IMR-90 (cell line): Measurements from ENCODE around the gene ADAMTS14. TPM values are rescaled to one million over a fixed set of nuclear protein-coding genes. Genes with fewer than 3 reads are reported as not detected.

Source experiments
- ATAC-seq: fragments of 200-7000 bp; cut with Tn5 transposase; 2 replicates; pipeline ENCODE4 v1.9.1; 2020; ENCODE audit warnings: low read depth, mild to moderate bottlenecking, moderate library complexity
- BruUV-seq: library from RNA; stranded (reverse); fragments of 400-500 nt; replicated peaks from 2 replicates; lab custom pipeline; 2021; lab: Mats Ljungman, UMichigan
- CTCF ChIA-PET: fragments of 300-600 bp; formaldehyde crosslinking; extraction: SDS; loops from one replicate; lab custom pipeline; 2021; ENCODE audit warnings: antibody characterized with exemption; lab: Yijun Ruan, JAX
- POLR2A ChIA-PET: fragments of 300-600 bp; sonication (Branson Sonifier 250); formaldehyde crosslinking; loops from one replicate; lab custom pipeline; 2022; ENCODE audit warnings: antibody characterized with exemption; ENCODE audit not compliant: unreplicated experiment; lab: Charles Lee
- DNase-seq: peaks from one replicate; pipeline ENCODE4 v3.0.0; 2013
- H2AFZ ChIP-seq: replicated peaks from 2 replicates; pipeline ENCODE3; 2013; ENCODE audit warnings: low read length, mild to moderate bottlenecking; ENCODE audit not compliant: poor library complexity
- H2AK5ac ChIP-seq: 2 replicates; pipeline ENCODE4 v1.6.1; 2013; ENCODE audit warnings: low read depth, low read length, inconsistent platforms
- H2AK9ac ChIP-seq: replicated peaks from 2 replicates; pipeline ENCODE3; 2013; ENCODE audit warnings: mild to moderate bottlenecking, low read depth, low read length, moderate library complexity; ENCODE audit not compliant: poor library complexity
- H2BK120ac ChIP-seq: 2 replicates; pipeline ENCODE4 v1.6.1; 2013; ENCODE audit warnings: low read depth, low read length, inconsistent platforms
- H2BK15ac ChIP-seq: 3 replicates; pipeline ENCODE4 v1.6.1; 2013; ENCODE audit warnings: low read depth, low read length, inconsistent platforms
- H2BK20ac ChIP-seq: 2 replicates; pipeline ENCODE4 v1.6.1; 2013; ENCODE audit warnings: low read depth, mild to moderate bottlenecking, inconsistent platforms, low read length, moderate library complexity
- H2BK5ac ChIP-seq: 2 replicates; pipeline ENCODE4 v1.6.1; 2013; ENCODE audit warnings: mild to moderate bottlenecking, low read depth, low read length, inconsistent platforms; ENCODE audit not compliant: poor library complexity, severe bottlenecking
- H3K14ac ChIP-seq: replicated peaks from 2 replicates; pipeline ENCODE4 v1.6.1; 2013; ENCODE audit warnings: low read depth, low read length, inconsistent platforms
- H3K18ac ChIP-seq: 2 replicates; pipeline ENCODE4 v1.6.1; 2013; ENCODE audit warnings: low read depth, low read length, control low read depth
- H3K23ac ChIP-seq: 2 replicates; pipeline ENCODE4 v1.6.1; 2013; ENCODE audit warnings: low read depth, low read length, inconsistent platforms
- H3K27ac ChIP-seq: 2 replicates; pipeline ENCODE4 v1.5.1; 2013; ENCODE audit warnings: mild to moderate bottlenecking, control low read depth, low read length; ENCODE audit not compliant: insufficient read depth
- H3K27me3 ChIP-seq: 2 replicates; pipeline ENCODE4 v1.6.1; 2013; ENCODE audit warnings: low read length; ENCODE audit not compliant: control insufficient read depth, insufficient read depth
- H3K36me3 ChIP-seq: 2 replicates; pipeline ENCODE4 v1.6.1; 2013; ENCODE audit warnings: low read length, mixed read lengths; ENCODE audit not compliant: control insufficient read depth, insufficient read depth
- H3K4ac ChIP-seq: 2 replicates; pipeline ENCODE4 v1.6.1; 2013; ENCODE audit warnings: low read depth, low read length, inconsistent platforms
- H3K4me1 ChIP-seq: 2 replicates; pipeline ENCODE4 v1.6.1; 2013; ENCODE audit warnings: low read length, mixed read lengths; ENCODE audit not compliant: control insufficient read depth, insufficient read depth
- H3K4me2 ChIP-seq: 2 replicates; pipeline ENCODE4 v1.6.1; 2013; ENCODE audit warnings: low read depth, mild to moderate bottlenecking, control low read depth, low read length, moderate library complexity
- H3K4me3 ChIP-seq: 2 replicates; pipeline ENCODE4 v1.5.1; 2013; ENCODE audit warnings: low read depth, mild to moderate bottlenecking, control low read depth, low read length, moderate library complexity; ENCODE audit not compliant: insufficient read depth
- H3K56ac ChIP-seq: 2 replicates; pipeline ENCODE4 v1.6.1; 2013; ENCODE audit warnings: low read length, inconsistent platforms; ENCODE audit not compliant: insufficient read depth; ENCODE audit errors: extremely low read depth
- H3K79me1 ChIP-seq, 2 experiments: 2 replicates each; pipeline ENCODE4 v1.6.1; 2013; ENCODE audit warnings: low read length in 2 of 2, inconsistent platforms in 1 of 2, low read depth in 1 of 2
- H3K9ac ChIP-seq: 2 replicates; pipeline ENCODE4 v1.6.1; 2013; ENCODE audit warnings: low read depth, low read length, control low read depth
- H3K9me1 ChIP-seq: 2 replicates; pipeline ENCODE4 v1.6.1; 2013; ENCODE audit warnings: low read length, inconsistent platforms; ENCODE audit not compliant: insufficient read depth
- H3K9me3 ChIP-seq: 2 replicates; pipeline ENCODE4 v1.6.1; 2013; ENCODE audit warnings: low read length; ENCODE audit not compliant: control insufficient read depth, insufficient read depth
- H4K20me1 ChIP-seq: 2 replicates; pipeline ENCODE4 v1.6.1; 2013; ENCODE audit warnings: low read length, inconsistent platforms; ENCODE audit not compliant: insufficient read depth
- H4K5ac ChIP-seq: 2 replicates; pipeline ENCODE4 v1.6.1; 2013; ENCODE audit warnings: mild to moderate bottlenecking, low read depth, low read length, control low read depth
- H4K8ac ChIP-seq, 2 experiments: 2 replicates each; pipeline ENCODE4 v1.6.1; 2013; ENCODE audit warnings: low read depth in 2 of 2, low read length in 2 of 2, control low read depth in 1 of 2, inconsistent platforms in 1 of 2
- H4K91ac ChIP-seq: 2 replicates; pipeline ENCODE4 v1.6.1; 2013; ENCODE audit warnings: low read depth, low read length, inconsistent platforms; ENCODE audit not compliant: insufficient read depth
- BHLHE40 ChIP-seq: fragments of 150-350 bp; IDR thresholded peaks from 2 replicates; pipeline ENCODE4 v1.6.1; 2016; ENCODE audit warnings: mild to moderate bottlenecking, low read depth, low read length
- CEBPB ChIP-seq: IDR thresholded peaks from 2 replicates; pipeline ENCODE4 v1.6.1; 2012; ENCODE audit warnings: low read depth, low read length, improper control_type of control experiment
- CHD1 ChIP-seq: IDR thresholded peaks from 2 replicates; pipeline ENCODE4 v1.6.1; 2012; ENCODE audit warnings: low read depth, low read length, improper control_type of control experiment
- CTCF ChIP-seq: conservative IDR thresholded peaks from 2 replicates; pipeline ENCODE4 v1.5.1; 2012; ENCODE audit warnings: mild to moderate bottlenecking, low read depth, low read length, improper control_type of control experiment
- FOS ChIP-seq: fragments of 150-350 bp; IDR thresholded peaks from 2 replicates; pipeline ENCODE4 v1.6.1; 2016; ENCODE audit warnings: low read depth, low read length
- MAFK ChIP-seq: IDR thresholded peaks from 2 replicates; pipeline ENCODE4 v1.6.1; 2012; ENCODE audit warnings: low read depth, low read length, improper control_type of control experiment
- MAZ ChIP-seq: IDR thresholded peaks from 2 replicates; pipeline ENCODE4 v1.6.1; 2012; ENCODE audit warnings: low read depth, mild to moderate bottlenecking, low read length, improper control_type of control experiment, moderate library complexity, borderline replicate concordance
- MXI1 ChIP-seq: IDR thresholded peaks from 2 replicates; pipeline ENCODE4 v1.6.1; 2012; ENCODE audit warnings: low read depth, mild to moderate bottlenecking, low read length, moderate library complexity, borderline replicate concordance
- NFE2L2 ChIP-seq: fragments of 150-350 bp; IDR thresholded peaks from 2 replicates; pipeline ENCODE4 v1.6.1; 2016; ENCODE audit warnings: low read depth, mild to moderate bottlenecking, low read length
- POLR2A ChIP-seq: IDR thresholded peaks from 2 replicates; pipeline ENCODE4 v1.6.1; 2012; ENCODE audit warnings: mild to moderate bottlenecking, low read depth, low read length
- RAD21 ChIP-seq: IDR thresholded peaks from 2 replicates; pipeline ENCODE4 v1.6.1; 2012; ENCODE audit warnings: low read length, improper control_type of control experiment
- RCOR1 ChIP-seq: IDR thresholded peaks from 2 replicates; pipeline ENCODE4 v1.6.1; 2012; ENCODE audit warnings: mild to moderate bottlenecking, low read length, improper control_type of control experiment; ENCODE audit not compliant: insufficient replicate concordance
- RFX5 ChIP-seq: IDR thresholded peaks from 2 replicates; pipeline ENCODE4 v1.8.0; 2012; ENCODE audit warnings: low read depth, mild to moderate bottlenecking, low read length, moderate library complexity
- SMC3 ChIP-seq: fragments of 150-350 bp; IDR thresholded peaks from 2 replicates; pipeline ENCODE4 v1.6.1; 2016; ENCODE audit warnings: low read depth, mild to moderate bottlenecking, antibody characterized with exemption, low read length, moderate library complexity
- USF2 ChIP-seq: fragments of 150-350 bp; IDR thresholded peaks from 2 replicates; pipeline ENCODE4 v1.6.1; 2017; ENCODE audit warnings: mild to moderate bottlenecking, antibody characterized with exemption, low read length, low read depth
- WGBS, 2 experiments: methylation state at CpG; one replicate each; pipeline versions ENCODE4 v1.1.5 to v1.1.7; 2013; ENCODE audit warnings: missing lambda C conversion rate in 2 of 2; ENCODE audit not compliant: insufficient read length in 1 of 2; ENCODE audit errors: extremely low coverage in 2 of 2; 5-methylcytosine and 5-hydroxymethylcytosine counted together
- dilution Hi-C: fragments of 300-500 bp; cut with HindIII; formaldehyde crosslinking; loops from one replicate; pipeline ENCODE4 v1.14.3; 2018; ENCODE audit warnings: low sequenced_read_pairs; ENCODE audit not compliant: unreplicated experiment
- in situ Hi-C: fragments of 300-500 bp; cut with MboI; formaldehyde crosslinking; loops from 3 replicates; pipeline ENCODE4 v1.14.3; 2019; ENCODE audit warnings: low sequenced_read_pairs, inconsistent platforms, mixed read lengths
- intact Hi-C: fragments of 100-400 bp; cut with micrococcal nuclease; formaldehyde crosslinking; loops from 2 replicates; pipeline ENCODE4 v1.10.0; 2022
- polyA plus RNA-seq, 3 experiments: library from polyadenylated mRNA; depleted of rRNA; stranded (reverse); fragments of >200 nt; gene quantifications; 2 replicates each; pipeline ENCODE4 v1.2.3, GENCODE V29; 2012; ENCODE audit warnings: low replicate concordance in 1 of 3
- total RNA-seq: library from RNA; depleted of rRNA; stranded (reverse); fragments of >200 nt; gene quantifications from 2 replicates; pipeline ENCODE4 v1.2.3, GENCODE V29; 2012
- TF ChIP-seq, protein P1 (sequence below): fragments of 150-350 bp; IDR thresholded peaks from 2 replicates; pipeline ENCODE4 v1.6.1; 2016; ENCODE audit warnings: low read depth, mild to moderate bottlenecking, low read length, moderate library complexity, borderline replicate concordance

Gene ADAMTS14
- total and polyA plus RNA-seq, 2 of the 4 experiments (the other 2 are of a cell fraction) = under 0.01 to 0.31 TPM

GRCh38 chr10:70690589-70690988, 18.3 kb downstream of the ADAMTS14 start:
- intact Hi-C loops (no loop called here), in situ Hi-C loops (no loop called here), dilution Hi-C loops (no loop called here)
- WGBS, 2 experiments = 56% methylated on average over 7 of the region's 11 CpGs; no CpG with 5 or more reads in 1 of the 2 experiments
- Histone ChIP-seq H3K23ac (no peak overlapping the region), H3K9ac (no peak overlapping the region), H3K4me2 (no peak overlapping the region), H3K14ac (no peak overlapping the region), H3K9me1 (peaks cover 5% of the 10 kb centered on the region; the same call in 1 of the 2 replicates), H2BK15ac (no peak overlapping the region), H3K27me3 (peaks cover 26% of the 10 kb centered on the region), H2AFZ (no peak overlapping the region), H4K8ac (no peak overlapping the region), H2AK9ac (no peak overlapping the region), H3K18ac (no peak overlapping the region), H2BK20ac (no peak overlapping the region), H2BK120ac (no peak overlapping the region), H3K4me3 (no peak overlapping the region), H4K91ac (no peak overlapping the region), H3K4me1 (peaks cover 11% of the 10 kb centered on the region; the same call in 1 of the 2 replicates), H3K79me1 (no peaks in the 10 kb centered on the region), H2BK5ac (no peak overlapping the region), H2AK5ac (no peak overlapping the region), H3K56ac (no peak overlapping the region), H3K27ac (no peak overlapping the region), H4K20me1 (no peaks in the 10 kb centered on the region), H3K36me3 (no peaks in the 10 kb centered on the region), H3K4ac (no peak overlapping the region), H4K5ac (no peak overlapping the region), H3K9me3 (no peaks in the 10 kb centered on the region)
- TF ChIP-seq RAD21 (no peak), POLR2A (no peak), MXI1 (no peak), CEBPB (no peak), RCOR1 (no peak), RFX5 (no peak), CTCF (no peak), MAFK (no peak), MAZ (no peak), BHLHE40 (no peak), USF2 (no peak), CHD1 (no peak), FOS (no peak), NFE2L2 (no peak), SMC3 (no peak)
- TF ChIP-seq, protein P1, sequence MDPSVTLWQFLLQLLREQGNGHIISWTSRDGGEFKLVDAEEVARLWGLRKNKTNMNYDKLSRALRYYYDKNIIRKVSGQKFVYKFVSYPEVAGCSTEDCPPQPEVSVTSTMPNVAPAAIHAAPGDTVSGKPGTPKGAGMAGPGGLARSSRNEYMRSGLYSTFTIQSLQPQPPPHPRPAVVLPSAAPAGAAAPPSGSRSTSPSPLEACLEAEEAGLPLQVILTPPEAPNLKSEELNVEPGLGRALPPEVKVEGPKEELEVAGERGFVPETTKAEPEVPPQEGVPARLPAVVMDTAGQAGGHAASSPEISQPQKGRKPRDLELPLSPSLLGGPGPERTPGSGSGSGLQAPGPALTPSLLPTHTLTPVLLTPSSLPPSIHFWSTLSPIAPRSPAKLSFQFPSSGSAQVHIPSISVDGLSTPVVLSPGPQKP = no peak
- no peak for DNase-seq
- CTCF ChIA-PET = no interaction called here
- BruUV-seq = no TSS peak
- POLR2A ChIA-PET = no interaction called here
- ATAC-seq = no peak
